Endometrium (tissue), 2 donors: Measurements from ENCODE around the gene TNK2.
"Not testable (repeated sequence)": the region's sequence is repeated elsewhere in the genome, so short reads cannot be mapped to it uniquely, and the experiment has no call there.

ENCODE experiments used
- FAIRE-seq: peaks from 2 replicates; lab custom pipeline; 2012; peaks lifted over from hg19 to GRCh38; lab: Jason Lieb, UNC
- donor health status: control.
- donor health status: control.

TNK2 gene

GRCh38 chr3:195885036-195885891, 23.1 kb downstream of the TNK2 start:
- FAIRE-seq, result no peak

GRCh38 chr3:195884691-195885035, 23.7 kb downstream of the TNK2 start:
- no peak for FAIRE-seq

GRCh38 chr3:195883801-195884200, 24.6 kb downstream of the TNK2 start:
- no peak for FAIRE-seq

- FAIRE-seq, result no peak
Measured at GRCh38 chr3:195883160-195883559, 25.2 kb downstream of the TNK2 start.

DNA sequence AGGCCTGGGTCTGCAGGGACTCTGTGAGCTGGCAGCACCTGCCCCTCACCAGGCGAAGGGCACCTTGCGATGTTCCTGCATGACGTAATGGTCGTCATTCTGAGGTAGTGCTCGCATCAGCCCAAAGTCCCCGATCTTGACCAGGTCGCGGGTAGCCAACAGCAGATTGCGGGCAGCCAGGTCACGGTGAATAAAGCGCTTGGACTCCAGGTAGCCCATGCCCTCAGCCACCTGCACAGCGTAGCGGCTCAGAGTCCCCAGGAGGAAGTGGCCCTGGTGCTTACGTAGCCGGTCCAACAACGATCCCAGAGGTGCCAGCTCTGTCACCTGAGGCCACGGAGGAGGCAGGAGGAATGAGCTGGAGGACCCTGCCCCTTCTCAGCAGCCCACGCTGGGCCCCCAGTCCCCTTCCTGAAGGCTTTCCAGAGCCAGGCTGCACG, 26.3 kb downstream of the TNK2 start:
- no peak for FAIRE-seq

DNA sequence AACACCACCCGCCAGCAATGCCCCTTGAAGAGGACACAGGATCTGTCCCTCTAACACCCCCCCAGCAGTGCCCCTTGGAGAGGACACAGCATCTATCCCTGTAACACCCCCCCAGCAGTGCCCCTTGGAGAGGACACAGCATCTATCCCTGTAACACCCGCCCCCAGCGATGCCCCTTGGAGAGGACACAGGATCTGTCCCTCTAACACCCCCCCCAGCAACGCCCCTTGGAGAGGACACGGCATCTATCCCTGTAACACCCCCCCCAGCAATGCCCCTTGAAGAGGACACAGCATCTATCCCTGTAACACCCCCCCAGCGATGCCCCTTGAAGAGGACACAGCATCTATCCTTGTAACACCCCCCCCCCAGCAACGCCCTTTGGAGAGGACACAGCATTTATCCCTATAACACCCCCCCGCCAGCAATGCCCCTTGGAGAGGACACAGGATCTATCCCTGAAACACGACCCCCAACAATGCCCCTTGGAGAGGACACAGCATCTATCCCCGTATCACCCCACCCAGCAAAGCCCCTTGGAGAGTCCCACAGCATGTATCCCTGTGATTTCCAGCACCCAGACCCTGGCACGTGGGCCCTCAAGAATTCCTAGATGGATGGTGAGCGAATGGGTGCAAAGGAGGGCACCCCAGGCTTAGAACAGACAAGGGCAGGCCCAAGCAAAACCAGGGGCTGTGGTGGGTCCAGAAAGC, 26.9 kb downstream of the TNK2 start:
- no peak for FAIRE-seq

GRCh38 chr3:195880037-195880431, 28.3 kb downstream of the TNK2 start:
- no peak for FAIRE-seq

- no peak for FAIRE-seq
Measured at GRCh38 chr3:195879416-195880036, 28.8 kb downstream of the TNK2 start.

DNA sequence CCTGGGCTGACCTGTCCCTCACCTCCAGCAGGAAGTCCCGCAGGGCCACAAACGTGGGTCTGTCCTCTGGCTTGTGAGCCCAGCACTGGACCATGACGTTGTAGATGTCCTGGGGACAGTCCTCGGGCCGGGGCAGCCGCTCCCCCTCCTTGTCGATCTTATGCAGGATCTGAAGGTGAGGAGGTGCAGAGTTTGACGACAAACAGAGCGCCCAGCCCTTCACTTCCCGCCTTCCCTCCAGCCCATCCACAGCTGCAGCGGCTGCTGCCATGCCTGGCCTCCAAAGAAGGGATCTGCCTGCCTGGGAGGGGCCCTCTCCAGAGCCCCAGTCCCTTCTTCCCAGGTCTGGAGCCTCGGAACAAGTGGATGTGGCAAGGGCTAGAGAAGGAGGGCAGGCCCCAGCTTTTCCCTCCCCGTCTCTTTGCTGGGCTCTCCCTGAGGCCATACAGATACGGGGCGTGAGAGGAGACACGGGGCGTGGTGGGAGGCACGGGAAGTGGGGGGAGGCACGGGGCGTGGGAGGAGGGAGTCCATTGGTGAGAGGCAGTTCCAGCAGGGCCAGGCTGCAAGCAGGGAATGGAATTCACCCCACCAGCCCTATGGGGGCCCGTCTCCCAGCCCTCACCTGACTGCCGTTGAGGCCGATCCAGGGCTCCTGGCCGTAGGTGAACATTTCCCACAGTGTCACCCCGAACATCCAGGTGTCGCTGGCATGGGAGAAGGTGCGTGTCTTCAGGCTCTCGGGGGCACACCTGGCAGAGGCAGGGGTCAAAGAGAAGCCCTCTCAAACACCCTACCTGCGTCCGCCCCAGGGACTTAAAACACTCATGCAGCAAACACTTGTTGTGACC, 29.7 kb downstream of the TNK2 start:
- FAIRE-seq, result no peak

- no peak for FAIRE-seq
Measured at GRCh38 chr3:195877767-195878423, 30.5 kb downstream of the TNK2 start.

DNA sequence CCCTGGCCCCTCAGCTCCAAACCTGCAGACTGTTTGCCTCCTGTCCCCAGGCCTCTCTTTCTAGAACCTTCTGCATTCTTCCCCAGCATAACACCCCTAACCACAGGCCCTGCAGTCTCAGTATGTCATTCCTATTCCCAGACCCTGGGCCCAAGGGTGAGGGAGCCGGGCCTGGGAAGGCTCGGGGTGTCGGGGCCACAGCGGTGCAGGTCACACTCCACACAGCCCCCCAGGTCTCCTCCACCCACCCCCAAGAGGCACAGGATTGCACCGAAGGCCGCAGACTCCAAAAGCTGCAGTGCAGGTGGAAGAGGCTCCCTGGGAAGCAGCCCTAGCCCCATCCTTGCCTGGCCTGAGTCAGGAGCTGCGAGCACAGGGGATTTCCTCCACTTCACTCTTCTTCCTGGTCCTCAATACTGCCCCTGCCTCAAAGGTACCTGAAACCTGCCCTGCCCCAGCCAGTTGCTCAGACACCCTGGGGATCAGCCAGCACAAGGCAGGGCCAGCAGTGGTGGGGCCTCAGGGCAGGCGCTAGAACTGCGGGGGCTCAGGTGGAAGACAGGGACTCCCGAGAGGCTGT, 31.1 kb downstream of the TNK2 start:
- no peak for FAIRE-seq

DNA sequence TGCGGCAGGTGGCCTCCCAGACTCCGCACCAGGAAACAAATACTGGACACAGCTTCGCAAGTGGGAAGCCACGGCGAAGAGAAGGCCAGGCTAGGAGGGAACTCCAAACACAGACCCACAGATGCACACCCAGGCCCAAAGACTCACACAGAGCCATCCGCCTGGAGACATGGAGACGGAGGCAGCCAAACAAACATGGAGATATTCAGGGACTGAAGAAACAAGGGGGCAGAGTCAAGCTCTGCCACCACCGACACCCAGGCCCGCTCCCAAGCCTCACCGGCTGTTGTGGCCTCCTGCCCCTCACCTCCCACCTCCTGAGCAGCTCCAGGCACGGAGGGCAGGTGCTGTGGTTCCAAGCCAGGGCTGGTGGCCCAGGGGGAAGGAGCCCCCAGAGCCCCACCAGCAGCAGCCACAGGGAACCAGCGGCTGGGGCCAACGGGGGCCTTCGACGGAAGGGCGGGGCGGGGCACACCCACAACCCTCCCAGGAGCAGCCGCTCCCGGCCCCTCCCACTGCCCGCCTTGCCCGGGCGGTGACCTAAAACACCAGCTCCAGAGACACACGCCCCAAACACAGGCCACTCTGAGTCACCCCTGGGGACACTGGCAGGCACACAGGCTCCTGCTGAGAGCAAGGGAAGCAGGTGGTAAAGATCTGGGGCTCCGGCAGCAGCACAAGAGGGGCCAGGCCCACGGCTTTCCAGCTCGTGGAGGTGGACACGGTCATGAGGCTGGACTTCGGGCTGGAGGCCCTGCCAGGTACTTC, 31.9 kb downstream of the TNK2 start:
- no peak for FAIRE-seq

DNA sequence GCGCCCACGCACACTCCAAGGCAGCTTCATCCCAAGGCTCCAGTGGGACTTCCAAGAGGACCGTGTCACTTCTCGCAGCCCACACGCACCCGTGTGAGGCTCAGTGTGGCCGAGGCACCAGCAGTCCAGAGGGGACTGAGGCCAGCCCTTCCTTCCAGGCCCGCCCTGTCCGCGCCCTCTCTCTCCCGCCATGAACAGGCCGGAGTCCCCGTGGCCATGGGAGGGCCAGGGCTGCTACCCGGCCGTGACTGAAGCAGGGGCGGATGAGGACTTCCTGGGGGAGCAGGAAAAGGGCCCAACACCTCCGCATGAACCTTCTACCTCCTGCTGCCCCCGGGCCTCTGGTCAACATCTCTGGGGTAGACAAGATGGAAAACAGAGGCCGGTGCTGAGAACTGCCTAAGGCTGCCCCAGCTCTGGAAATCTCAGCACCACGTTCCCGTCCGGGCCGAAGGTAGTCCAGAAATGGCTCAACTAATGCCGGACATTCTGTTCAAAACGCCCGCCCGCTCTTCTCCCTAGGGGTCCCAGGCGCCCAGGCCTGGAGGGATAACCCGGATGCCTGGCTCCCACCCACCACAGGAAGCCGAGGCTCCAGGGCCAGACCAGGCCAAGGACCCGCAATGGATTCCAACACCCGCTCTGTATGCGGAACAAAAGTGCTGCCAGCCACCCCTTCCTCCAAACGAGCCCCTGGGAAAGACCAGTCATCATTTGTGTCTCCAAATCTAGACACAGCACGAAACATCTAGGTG, 32.7 kb downstream of the TNK2 start:
- no peak for FAIRE-seq

GRCh38 chr3:195873971-195874370, 34.4 kb downstream of the TNK2 start:
- no peak for FAIRE-seq

DNA sequence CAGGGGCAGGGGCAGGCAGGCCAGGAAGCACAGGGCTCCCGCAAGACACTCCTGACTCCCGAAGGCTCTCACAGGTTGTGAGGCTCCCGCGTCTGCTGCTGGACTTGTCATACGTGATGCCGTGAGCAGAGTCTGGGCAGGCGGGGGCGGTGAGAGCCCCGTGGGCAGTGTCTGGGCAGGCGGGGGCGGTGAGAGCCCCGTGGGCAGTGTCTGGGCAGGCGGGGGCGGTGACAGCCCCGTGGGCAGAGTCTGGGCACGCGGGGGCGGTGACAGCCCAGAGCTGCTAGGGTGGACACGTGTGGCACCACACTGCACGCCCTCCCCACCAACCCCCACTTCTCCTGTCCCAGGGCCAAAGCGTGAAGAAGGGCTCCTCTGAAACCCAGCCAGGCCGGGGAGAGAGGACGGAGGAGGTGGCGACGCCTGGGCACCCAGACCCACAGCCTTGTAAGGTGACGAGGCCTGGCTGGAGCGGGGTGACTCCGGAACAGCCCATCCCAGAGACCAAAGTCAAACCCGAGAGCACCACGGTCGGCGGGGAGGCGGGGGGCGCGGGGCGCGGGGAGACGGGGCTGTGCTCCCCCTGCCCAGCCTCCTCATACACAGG, 35.0 kb downstream of the TNK2 start:
- FAIRE-seq, result no peak

DNA sequence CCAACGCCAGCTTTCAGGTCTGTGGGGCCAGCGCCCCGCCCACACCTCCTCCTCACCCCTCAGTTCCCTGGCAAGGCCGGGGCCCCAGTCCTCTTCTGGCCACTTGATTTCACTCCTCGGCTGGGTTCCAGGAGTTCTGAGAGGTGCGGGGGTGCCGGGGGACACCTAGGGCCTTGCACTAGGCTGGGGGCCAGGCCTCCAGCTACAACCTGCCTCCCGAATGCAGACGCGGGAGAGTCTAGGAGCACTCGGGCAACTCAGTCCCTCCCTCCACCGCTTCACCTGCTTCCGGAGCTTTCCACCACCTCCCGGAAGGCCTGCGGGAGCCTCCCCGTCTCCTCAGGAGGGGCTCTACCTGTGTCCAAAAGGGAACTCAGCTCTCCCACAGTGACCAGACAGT, 35.6 kb downstream of the TNK2 start:
- FAIRE-seq, result no peak

GRCh38 chr3:195872097-195872496, 36.3 kb downstream of the TNK2 start:
- FAIRE-seq, result no peak

GRCh38 chr3:195871686-195872085, 36.7 kb downstream of the TNK2 start:
- FAIRE-seq, result not testable (repeated sequence)

GRCh38 chr3:195870937-195871336, 37.4 kb downstream of the TNK2 start:
- FAIRE-seq, result no peak
